CD14-positive monocyte (primary cell): ENCODE data around the gene LEPR. TPM values are rescaled to one million over a fixed set of nuclear protein-coding genes. Genes with fewer than 3 reads are reported as not detected.
"Not testable (repeated sequence)": the region's sequence is repeated elsewhere in the genome, so short reads cannot be mapped to it uniquely, and the experiment has no call there.

Experiments
- DNase-seq, 3 donors: peaks; one replicate each; pipeline ENCODE4 v3.0.0-alpha.2; 2011 to 2022
- H2AFZ ChIP-seq: 2 replicates; pipeline ENCODE4 v1.6.0; 2012; ENCODE audit warnings: mild to moderate bottlenecking, low read depth, low read length, inconsistent platforms; ENCODE audit not compliant: insufficient read depth, poor library complexity, severe bottlenecking
- H3K27ac ChIP-seq, 2 donors: 1 replicate in 1 of 2; 2 replicates in 1 of 2; pipeline ENCODE4 v1.5.1; 2012 to 2013; ENCODE audit warnings: low read length in 2 of 2, control low read depth in 1 of 2, inconsistent platforms in 1 of 2, low read depth in 1 of 2, mild to moderate bottlenecking in 1 of 2
- H3K27me3 ChIP-seq, 2 donors: one replicate each; pipeline versions ENCODE4 v1.6.0 to v1.6.1; 2011 to 2013; ENCODE audit warnings: low read length in 2 of 2; ENCODE audit not compliant: control insufficient read depth in 2 of 2, insufficient read depth in 2 of 2
- H3K36me3 ChIP-seq, 2 donors: replicated peaks in 1 of 2; 1 replicate in 1 of 2; 2 replicates in 1 of 2; pipeline versions ENCODE4 v1.5.1 to v1.6.1; 2012 to 2013; ENCODE audit warnings: low read length in 2 of 2, control low read depth in 1 of 2, inconsistent platforms in 1 of 2, mild to moderate bottlenecking in 1 of 2; ENCODE audit not compliant: insufficient read depth in 2 of 2, control insufficient read depth in 1 of 2
- H3K4me1 ChIP-seq, 2 donors: 1 replicate in 1 of 2; 2 replicates in 1 of 2; pipeline versions ENCODE4 v1.5.1 to v1.6.1; 2012 to 2013; ENCODE audit warnings: low read length in 2 of 2, control low read depth in 1 of 2, inconsistent platforms in 1 of 2, mild to moderate bottlenecking in 1 of 2, moderate library complexity in 1 of 2; ENCODE audit not compliant: insufficient read depth in 2 of 2, control insufficient read depth in 1 of 2
- H3K4me2 ChIP-seq: replicated peaks from 2 replicates; pipeline ENCODE3; 2012; ENCODE audit warnings: low read length, moderate library complexity, mild to moderate bottlenecking; ENCODE audit not compliant: poor library complexity, severe bottlenecking; ENCODE audit errors: extremely low read depth
- H3K4me3 ChIP-seq, 3 experiments: fragments of 200-600 bp in 1 of 3; sonication (generic) in 1 of 3; replicated peaks in 1 of 3; 1 replicate in 2 of 3; 2 replicates in 1 of 3; pipeline ENCODE4 v1.5.1; 2011 to 2013; ENCODE audit warnings: low read length in 3 of 3, mild to moderate bottlenecking in 3 of 3, control low read depth in 2 of 3, low read depth in 2 of 3, inconsistent platforms in 1 of 3, moderate library complexity in 1 of 3
- H3K79me2 ChIP-seq: 2 replicates; pipeline ENCODE4 v1.6.0; 2012; ENCODE audit warnings: mild to moderate bottlenecking, control low read depth, inconsistent platforms, low read length, moderate library complexity; ENCODE audit not compliant: insufficient read depth
- H3K9ac ChIP-seq: 2 replicates; pipeline ENCODE4 v1.6.0; 2017; ENCODE audit warnings: low read length, mild to moderate bottlenecking; ENCODE audit not compliant: insufficient read depth, poor library complexity, severe bottlenecking
- H3K9me3 ChIP-seq, 2 donors: replicated peaks in 1 of 2; 1 replicate in 1 of 2; 2 replicates in 1 of 2; pipeline versions ENCODE4 v1.5.1 to v1.6.1; 2012 to 2013; ENCODE audit warnings: low read length in 2 of 2, control low read depth in 1 of 2; ENCODE audit not compliant: control insufficient read depth in 1 of 2, insufficient read depth in 1 of 2
- H4K20me1 ChIP-seq: 2 replicates; pipeline ENCODE4 v1.6.0; 2012; ENCODE audit warnings: mild to moderate bottlenecking, low read length, control low read depth, moderate library complexity; ENCODE audit not compliant: insufficient read depth
- H3K27ac Mint-ChIP-seq, 7 donors: one replicate each; pipeline ENCODE4 v1.8.0; 2020; ENCODE audit warnings: mild to moderate bottlenecking in 7 of 7, mixed read lengths in 7 of 7, moderate library complexity in 6 of 7, inconsistent platforms in 2 of 7
- H3K27me3 Mint-ChIP-seq, 3 donors: one replicate each; pipeline ENCODE4 v1.8.0; 2021 to 2022; ENCODE audit warnings: low read depth in 3 of 3, mild to moderate bottlenecking in 3 of 3, mixed read lengths in 3 of 3, moderate library complexity in 3 of 3, inconsistent platforms in 1 of 3
- H3K36me3 Mint-ChIP-seq, 2 donors: one replicate each; pipeline ENCODE4 v1.8.0; 2020; ENCODE audit warnings: mixed read lengths in 2 of 2, inconsistent platforms in 1 of 2, mild to moderate bottlenecking in 1 of 2
- H3K4me1 Mint-ChIP-seq: one replicate; pipeline ENCODE4 v1.8.0; 2020; ENCODE audit warnings: mild to moderate bottlenecking, mixed read lengths
- H3K4me3 Mint-ChIP-seq, 2 donors: one replicate each; pipeline ENCODE4 v1.8.0; 2020; ENCODE audit warnings: mild to moderate bottlenecking in 2 of 2, mixed read lengths in 2 of 2, moderate library complexity in 1 of 2
- H3K9me3 Mint-ChIP-seq, 7 donors: one replicate each; pipeline ENCODE4 v1.8.0; 2020 to 2022; ENCODE audit warnings: mixed read lengths in 7 of 7, mild to moderate bottlenecking in 6 of 7, moderate library complexity in 6 of 7, inconsistent platforms in 2 of 7
- WGBS: methylation state at CpG from one replicate; pipeline ENCODE4 v1.1.5; 2013; ENCODE audit warnings: missing lambda C conversion rate; ENCODE audit not compliant: insufficient coverage; 5-methylcytosine and 5-hydroxymethylcytosine counted together
- intact Hi-C, 2 donors: fragments of 100-400 bp; cut with micrococcal nuclease; formaldehyde crosslinking; loops; one replicate each; pipeline versions ENCODE4 v1.15.0 to v1.15.1; 2023
- polyA plus RNA-seq, 3 donors: library from polyadenylated mRNA; depleted of rRNA in 1 of 3; unstranded in 2 of 3; stranded (reverse) in 1 of 3; fragments of 300-500 nt in 2 of 3; fragments of >200 nt in 1 of 3; fragmentation: Illumina TruSeq in 2 of 3; gene quantifications; 1 replicate in 2 of 3; 2 replicates in 1 of 3; pipeline ENCODE4 v1.2.3, GENCODE V29; 2012 to 2021
- TF ChIP-seq, protein P1 (sequence below): fragments of 200-600 bp; IDR thresholded peaks from one replicate; pipeline ENCODE4 v1.8.0; 2022; ENCODE audit warnings: antibody characterized with exemption, mild to moderate bottlenecking

LEPR gene
- polyA plus RNA-seq, 3 donors: 0.85 to 3.0 (median 1.0) TPM

DNA sequence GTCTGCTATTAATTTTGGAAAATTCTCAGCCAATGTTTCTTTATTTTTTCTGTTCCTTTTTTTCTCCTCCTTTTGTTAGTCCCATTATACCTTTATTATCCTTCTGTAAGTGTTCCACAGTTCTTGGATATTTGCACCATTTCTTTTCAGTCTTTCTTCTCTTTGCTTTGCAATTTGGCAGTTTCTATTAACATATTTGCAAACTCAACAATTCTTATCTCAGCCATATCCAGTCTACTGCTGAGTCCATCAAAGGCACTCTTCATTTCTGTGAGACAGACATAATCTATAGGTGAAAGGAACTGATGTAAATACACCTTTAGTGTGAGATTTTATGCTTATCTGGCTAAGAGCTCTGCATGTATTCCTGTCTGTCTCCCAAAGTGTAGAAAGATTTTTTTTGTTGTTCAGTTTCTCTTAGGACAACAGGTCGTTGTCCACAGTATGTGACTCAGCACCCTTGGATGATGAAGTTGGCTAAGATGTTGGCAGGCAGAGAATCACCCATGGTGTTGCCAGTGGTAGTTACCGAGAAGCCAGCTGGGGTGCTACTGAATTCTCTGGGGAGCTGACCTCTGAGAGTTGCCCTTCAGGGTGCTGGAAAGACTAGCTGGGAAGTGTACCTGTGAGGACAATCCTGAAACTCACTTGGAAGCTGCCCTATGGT is 38.4 kb downstream of the LEPR start:
- Mint-ChIP-seq H3K27ac (no peak overlapping the region), H3K4me3 (no peak overlapping the region)

DNA sequence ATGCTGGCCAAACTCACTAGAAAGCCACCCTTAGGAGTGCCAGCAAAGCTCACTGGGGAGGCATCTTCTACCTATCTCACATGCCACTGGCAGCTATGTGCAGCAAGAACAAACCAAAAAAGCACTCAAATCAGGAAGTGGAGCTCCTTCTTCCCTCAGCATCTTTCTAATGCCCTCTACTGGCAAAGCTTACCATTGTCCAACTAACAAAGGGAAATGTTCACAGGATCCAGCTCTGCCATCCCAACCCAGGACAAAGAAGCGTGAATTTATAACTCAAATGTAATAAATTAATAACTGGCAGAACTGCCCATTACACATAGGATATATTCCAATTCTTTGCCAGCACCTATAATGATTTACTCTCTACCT is 38.9 kb downstream of the LEPR start:
- Mint-ChIP-seq H3K27ac (no peak overlapping the region), H3K4me1 (peaks cover 2% of the 10 kb centered on the region), H3K36me3 (no peaks in the 10 kb centered on the region), H3K9me3 (peaks cover 0 to 13% (median 6%) of the 10 kb centered on the region in 7 donors), H3K27me3 (peaks cover 0 to 1% (median 0%) of the 10 kb centered on the region in 3 donors), H3K4me3 (no peak overlapping the region)
- no peaks in the 10 kb centered on the region for H3K4me1 ChIP-seq
- H3K9ac ChIP-seq: no peak overlapping the region
- DNase-seq: peak; percentile 5 to 35 (median 30)
- no peak overlapping the region for H2AFZ ChIP-seq
- intact Hi-C loops: no loop called here
- TF ChIP-seq, protein P1, sequence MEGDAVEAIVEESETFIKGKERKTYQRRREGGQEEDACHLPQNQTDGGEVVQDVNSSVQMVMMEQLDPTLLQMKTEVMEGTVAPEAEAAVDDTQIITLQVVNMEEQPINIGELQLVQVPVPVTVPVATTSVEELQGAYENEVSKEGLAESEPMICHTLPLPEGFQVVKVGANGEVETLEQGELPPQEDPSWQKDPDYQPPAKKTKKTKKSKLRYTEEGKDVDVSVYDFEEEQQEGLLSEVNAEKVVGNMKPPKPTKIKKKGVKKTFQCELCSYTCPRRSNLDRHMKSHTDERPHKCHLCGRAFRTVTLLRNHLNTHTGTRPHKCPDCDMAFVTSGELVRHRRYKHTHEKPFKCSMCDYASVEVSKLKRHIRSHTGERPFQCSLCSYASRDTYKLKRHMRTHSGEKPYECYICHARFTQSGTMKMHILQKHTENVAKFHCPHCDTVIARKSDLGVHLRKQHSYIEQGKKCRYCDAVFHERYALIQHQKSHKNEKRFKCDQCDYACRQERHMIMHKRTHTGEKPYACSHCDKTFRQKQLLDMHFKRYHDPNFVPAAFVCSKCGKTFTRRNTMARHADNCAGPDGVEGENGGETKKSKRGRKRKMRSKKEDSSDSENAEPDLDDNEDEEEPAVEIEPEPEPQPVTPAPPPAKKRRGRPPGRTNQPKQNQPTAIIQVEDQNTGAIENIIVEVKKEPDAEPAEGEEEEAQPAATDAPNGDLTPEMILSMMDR: peak; percentile 73
- no peak overlapping the region for H3K4me2 ChIP-seq
- no peaks in the 10 kb centered on the region for H3K36me3 ChIP-seq
- H3K27me3 ChIP-seq: no peaks in the 10 kb centered on the region
- H3K4me3 ChIP-seq: no peak overlapping the region
- H3K9me3 ChIP-seq: no peaks in the 10 kb centered on the region
- no CpG with 5 or more reads among the region's 1 CpG for WGBS
- no peaks in the 10 kb centered on the region for H4K20me1 ChIP-seq
- no peaks in the 10 kb centered on the region for H3K79me2 ChIP-seq
- no peak overlapping the region for H3K27ac ChIP-seq

More for the DNA sequence above, 38.4 kb downstream of the LEPR start:
- peaks cover 0 to 1% (median 0%) of the 10 kb centered on the region in 3 donors for H3K27me3 Mint-ChIP-seq
- intact Hi-C loops: no loop called here
- no peaks in the 10 kb centered on the region for H3K79me2 ChIP-seq
- H3K9ac ChIP-seq: no peak overlapping the region
- no peaks in the 10 kb centered on the region for H3K36me3 ChIP-seq
- no peaks in the 10 kb centered on the region for H4K20me1 ChIP-seq
- H3K36me3 Mint-ChIP-seq: no peaks in the 10 kb centered on the region
- H3K4me2 ChIP-seq: no peak overlapping the region
- TF ChIP-seq, protein P1: no peak
- no peaks in the 10 kb centered on the region for H3K9me3 ChIP-seq
- H3K4me1 Mint-ChIP-seq: peaks cover 2% of the 10 kb centered on the region
- H2AFZ ChIP-seq: no peak overlapping the region
- 100% methylated on average over 2 of the region's 2 CpGs for WGBS
- H3K27ac ChIP-seq: no peak overlapping the region
- DNase-seq: no peak
- H3K4me3 ChIP-seq: no peak overlapping the region
- H3K9me3 Mint-ChIP-seq: peaks cover 0 to 14% (median 10%) of the 10 kb centered on the region in 7 donors
- no peaks in the 10 kb centered on the region for H3K4me1 ChIP-seq
- H3K27me3 ChIP-seq: no peaks in the 10 kb centered on the region

GRCh38 chr1:65465837-65466236 is 45.4 kb downstream of the LEPR start:
- DNase-seq, H2AFZ ChIP-seq, H3K9me3 ChIP-seq, H3K36me3 Mint-ChIP-seq, H4K20me1 ChIP-seq, H3K27me3 Mint-ChIP-seq, H3K4me1 ChIP-seq, H3K27ac ChIP-seq, H3K4me3 Mint-ChIP-seq, H3K4me1 Mint-ChIP-seq, H3K4me2 ChIP-seq, H3K36me3 ChIP-seq, H3K27ac Mint-ChIP-seq, H3K4me3 ChIP-seq, intact Hi-C loops, H3K27me3 ChIP-seq, H3K79me2 ChIP-seq, H3K9ac ChIP-seq: not testable (repeated sequence)
- peaks cover 2 to 17% (median 6%) of the 10 kb centered on the region in 7 donors for H3K9me3 Mint-ChIP-seq
- WGBS: no CpG with 5 or more reads among the region's 1 CpG
